Smooth muscle cell (in vitro differentiated cells): ENCODE results near the gene TEAD1. TPM values are rescaled to one million over a fixed set of nuclear protein-coding genes. Genes with fewer than 3 reads are reported as not detected.
A peak's percentile ranks its signal among the peaks of the same experiment; 100 is the strongest.

Experiments used
- DNase-seq: peaks from one replicate; lab custom pipeline; 2025; ENCODE audit not compliant: unreplicated experiment; lab: John Stamatoyannopoulos, UW
- H2AFZ ChIP-seq: fragments of 200-600 bp; sonication (generic); 2 replicates; pipeline ENCODE4 v1.6.0; 2016; ENCODE audit warnings: antibody characterized with exemption, low read depth, mild to moderate bottlenecking
- H3F3A ChIP-seq: fragments of 200-600 bp; sonication (generic); 2 replicates; pipeline ENCODE4 v1.6.0; 2017; ENCODE audit warnings: antibody characterized with exemption, low read depth
- H3K27ac ChIP-seq: fragments of 200-600 bp; sonication (generic); 2 replicates; pipeline ENCODE4 v1.5.1; 2016; ENCODE audit warnings: low read depth, mild to moderate bottlenecking
- H3K27me3 ChIP-seq: fragments of 200-600 bp; sonication (generic); 2 replicates; pipeline ENCODE4 v1.6.1; 2016; ENCODE audit warnings: low read depth, mild to moderate bottlenecking
- H3K36me3 ChIP-seq: fragments of 200-600 bp; sonication (generic); 2 replicates; pipeline ENCODE4 v1.5.1; 2016; ENCODE audit warnings: low read depth
- H3K4me1 ChIP-seq: fragments of 200-600 bp; sonication (generic); 2 replicates; pipeline ENCODE4 v1.5.1; 2016; ENCODE audit warnings: low read depth
- H3K4me2 ChIP-seq: fragments of 200-600 bp; sonication (generic); 2 replicates; pipeline ENCODE4 v1.6.0; 2016; ENCODE audit warnings: mild to moderate bottlenecking
- H3K4me3 ChIP-seq: fragments of 200-600 bp; sonication (generic); 2 replicates; pipeline ENCODE4 v1.5.1; 2016; ENCODE audit warnings: mild to moderate bottlenecking
- H3K79me2 ChIP-seq: fragments of 200-600 bp; sonication (generic); 2 replicates; pipeline ENCODE4 v1.6.0; 2016; ENCODE audit warnings: low read depth, mild to moderate bottlenecking
- H3K9ac ChIP-seq: fragments of 200-600 bp; sonication (generic); 2 replicates; pipeline ENCODE4 v1.6.0; 2016; ENCODE audit warnings: low read depth
- H3K9me3 ChIP-seq: fragments of 200-600 bp; sonication (generic); replicated peaks from 2 replicates; pipeline ENCODE4 v1.5.1; 2016; ENCODE audit warnings: low read depth
- H4K20me1 ChIP-seq: fragments of 200-600 bp; sonication (generic); 2 replicates; pipeline ENCODE4 v1.6.0; 2016; ENCODE audit warnings: low read depth
- WGBS: methylation state at CpG from one replicate; pipeline ENCODE4 v1.1.7; 2016; ENCODE audit warnings: low lambda C conversion rate; 5-methylcytosine and 5-hydroxymethylcytosine counted together
- polyA plus RNA-seq: library from polyadenylated mRNA; unstranded; fragments of >200 nt; fragmentation: Nextera tagmentation; extraction: Ambion mirVana; gene quantifications from 2 replicates; pipeline ENCODE4 v1.2.1, GENCODE V29; 2016
- total RNA-seq: library from RNA; depleted of rRNA; stranded (reverse); fragments of >200 nt; gene quantifications from 2 replicates; pipeline ENCODE4 v1.2.3, GENCODE V29; 2014
- TF ChIP-seq, protein P1 (sequence below): fragments of 200-600 bp; sonication (generic); IDR thresholded peaks from 2 replicates; pipeline ENCODE4 v1.5.1; 2017; ENCODE audit warnings: borderline replicate concordance, mild to moderate bottlenecking, antibody characterized with exemption; ENCODE audit not compliant: insufficient read depth, poor library complexity, severe bottlenecking

Gene TEAD1
- total and polyA plus RNA-seq, 2 experiments from 2014 or later = 63.0 to 181 TPM

DNA sequence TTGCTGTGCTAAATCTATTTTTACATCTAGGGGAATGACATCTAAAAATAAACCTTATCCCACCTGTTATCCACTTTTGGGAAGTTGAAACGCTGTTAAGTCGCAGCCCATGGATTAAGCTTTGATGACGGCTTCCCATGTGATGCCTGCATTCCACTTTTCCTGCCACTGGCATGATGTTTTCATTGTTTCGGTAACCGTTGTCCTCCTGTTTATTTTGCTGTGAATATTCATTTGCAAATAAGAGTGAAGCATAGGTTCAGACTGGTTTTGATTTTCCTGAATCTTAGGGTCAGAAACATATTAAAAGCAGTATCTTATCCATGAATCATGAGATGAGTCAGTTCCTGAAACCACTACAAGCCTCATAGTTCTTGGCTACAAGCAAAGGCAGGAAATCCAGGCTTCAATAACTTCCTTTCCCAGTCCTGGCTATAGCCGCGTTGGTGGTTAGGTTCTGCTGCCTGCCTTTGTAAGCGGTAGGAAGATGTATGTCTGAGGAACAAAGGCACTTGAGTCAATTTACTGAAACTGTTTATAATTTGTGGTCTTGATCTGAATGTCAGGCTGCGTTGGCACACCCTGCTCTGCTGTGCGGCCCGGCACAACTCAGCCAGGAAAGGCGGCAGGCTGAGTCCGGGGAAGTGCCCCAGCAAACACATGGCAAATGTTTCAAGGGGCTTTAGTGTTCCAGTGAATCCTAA is 19.4 kb downstream of the TEAD1 start:
- H3K4me2 ChIP-seq = peak overlapping the region; percentile 79
- H3K9ac ChIP-seq = peak overlapping the region; percentile 93
- no peak overlapping the region for H2AFZ ChIP-seq
- TF ChIP-seq, protein P1, sequence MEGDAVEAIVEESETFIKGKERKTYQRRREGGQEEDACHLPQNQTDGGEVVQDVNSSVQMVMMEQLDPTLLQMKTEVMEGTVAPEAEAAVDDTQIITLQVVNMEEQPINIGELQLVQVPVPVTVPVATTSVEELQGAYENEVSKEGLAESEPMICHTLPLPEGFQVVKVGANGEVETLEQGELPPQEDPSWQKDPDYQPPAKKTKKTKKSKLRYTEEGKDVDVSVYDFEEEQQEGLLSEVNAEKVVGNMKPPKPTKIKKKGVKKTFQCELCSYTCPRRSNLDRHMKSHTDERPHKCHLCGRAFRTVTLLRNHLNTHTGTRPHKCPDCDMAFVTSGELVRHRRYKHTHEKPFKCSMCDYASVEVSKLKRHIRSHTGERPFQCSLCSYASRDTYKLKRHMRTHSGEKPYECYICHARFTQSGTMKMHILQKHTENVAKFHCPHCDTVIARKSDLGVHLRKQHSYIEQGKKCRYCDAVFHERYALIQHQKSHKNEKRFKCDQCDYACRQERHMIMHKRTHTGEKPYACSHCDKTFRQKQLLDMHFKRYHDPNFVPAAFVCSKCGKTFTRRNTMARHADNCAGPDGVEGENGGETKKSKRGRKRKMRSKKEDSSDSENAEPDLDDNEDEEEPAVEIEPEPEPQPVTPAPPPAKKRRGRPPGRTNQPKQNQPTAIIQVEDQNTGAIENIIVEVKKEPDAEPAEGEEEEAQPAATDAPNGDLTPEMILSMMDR = no peak
- H4K20me1 ChIP-seq = no peaks in the 10 kb centered on the region
- 3% methylated on average over 13 of the region's 13 CpGs for WGBS
- peaks cover 81% of the 10 kb centered on the region for H3K4me1 ChIP-seq
- no peaks in the 10 kb centered on the region for H3K27me3 ChIP-seq
- peaks cover 79% of the 10 kb centered on the region for H3K79me2 ChIP-seq
- no peaks in the 10 kb centered on the region for H3K9me3 ChIP-seq
- peaks cover 52% of the 10 kb centered on the region for H3F3A ChIP-seq
- peak overlapping the region; percentile 99 for H3K27ac ChIP-seq
- DNase-seq = no peak
- H3K4me3 ChIP-seq = peak overlapping the region; percentile 32
- no peaks in the 10 kb centered on the region for H3K36me3 ChIP-seq

DNA sequence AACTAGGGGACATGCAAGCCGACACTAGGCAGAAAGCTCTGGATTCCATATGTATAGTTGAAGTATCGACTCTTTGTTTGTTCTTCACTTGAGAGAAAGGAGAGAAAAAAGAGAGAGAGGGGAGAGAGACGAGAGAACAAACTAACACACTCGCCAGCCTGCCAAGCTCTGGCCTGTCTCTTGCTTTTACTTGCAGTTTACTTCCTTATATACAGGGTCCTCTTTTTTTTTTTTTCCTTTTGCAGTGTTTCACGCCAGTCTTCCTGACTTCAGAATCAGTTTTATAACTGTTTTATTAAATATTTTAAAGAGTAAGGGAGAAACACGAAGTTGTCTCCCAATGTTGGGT is 19.9 kb downstream of the TEAD1 start:
- Histone ChIP-seq H3K4me3 (peak overlapping the region; percentile 32), H2AFZ (no peak overlapping the region)
- no peak for DNase-seq

DNA sequence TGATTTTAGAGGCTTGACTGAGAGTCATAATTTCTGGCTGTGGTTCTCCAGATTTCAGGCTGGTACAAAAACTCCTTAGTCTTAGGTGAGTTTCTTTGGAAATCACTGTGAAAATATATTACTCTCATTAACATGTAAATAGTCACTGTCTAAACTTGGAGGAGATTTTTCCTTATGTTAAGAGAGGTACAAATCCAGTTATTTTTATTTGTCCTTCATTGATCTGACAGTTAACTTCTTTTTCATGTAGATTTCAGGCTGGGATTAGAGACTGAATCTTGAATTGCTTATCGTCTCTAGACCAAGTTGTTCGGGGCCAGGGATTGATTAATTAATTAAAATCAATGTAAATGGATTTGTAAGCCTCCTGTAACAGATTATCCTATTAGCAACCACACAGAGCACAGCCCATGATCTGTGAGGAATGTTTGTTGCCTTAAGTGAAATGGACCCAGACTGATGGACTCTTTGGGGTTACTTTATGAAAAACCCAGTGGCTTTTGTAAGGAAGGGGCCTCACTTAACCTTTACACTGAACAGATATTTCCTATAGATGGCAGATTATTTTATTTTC is 21.1 kb downstream of the TEAD1 start:
- H3K27ac ChIP-seq = peak overlapping the region; percentile 99
- no peak for DNase-seq
- H3F3A ChIP-seq = peaks cover 51% of the 10 kb centered on the region
- H3K9ac ChIP-seq = peak overlapping the region; percentile 93
- TF ChIP-seq, protein P1 = no peak
- H3K9me3 ChIP-seq = no peaks in the 10 kb centered on the region
- 29% methylated on average over 2 of the region's 2 CpGs for WGBS
- no peaks in the 10 kb centered on the region for H3K27me3 ChIP-seq
- H2AFZ ChIP-seq = no peak overlapping the region
- H4K20me1 ChIP-seq = peaks cover 4% of the 10 kb centered on the region
- peak overlapping the region; percentile 79 for H3K4me2 ChIP-seq
- no peak overlapping the region for H3K4me3 ChIP-seq
- H3K36me3 ChIP-seq = no peaks in the 10 kb centered on the region
- H3K4me1 ChIP-seq = peaks cover 85% of the 10 kb centered on the region
- peaks cover 79% of the 10 kb centered on the region for H3K79me2 ChIP-seq

More for the DNA sequence above, 19.9 kb downstream of the TEAD1 start:
- TF ChIP-seq, protein P1 = no peak
- Histone ChIP-seq H3F3A (peaks cover 52% of the 10 kb centered on the region), H3K27ac (peak overlapping the region; percentile 99), H3K4me2 (peak overlapping the region; percentile 79), H3K4me1 (peaks cover 81% of the 10 kb centered on the region), H3K9ac (peak overlapping the region; percentile 93), H4K20me1 (no peaks in the 10 kb centered on the region), H3K27me3 (no peaks in the 10 kb centered on the region), H3K79me2 (peaks cover 79% of the 10 kb centered on the region), H3K36me3 (no peaks in the 10 kb centered on the region), H3K9me3 (no peaks in the 10 kb centered on the region)
- WGBS = 20% methylated on average over 6 of the region's 6 CpGs
